Measurements from ENCODE around the gene RPEL1. TPM values are rescaled to one million over a fixed set of nuclear protein-coding genes. Genes with fewer than 3 reads are reported as not detected.
"Not testable (repeated sequence)": the region's sequence is repeated elsewhere in the genome, so short reads cannot be mapped to it uniquely, and the experiment has no call there.

RPEL1 gene
- not detected in 2 replicates for total RNA-seq

DNA sequence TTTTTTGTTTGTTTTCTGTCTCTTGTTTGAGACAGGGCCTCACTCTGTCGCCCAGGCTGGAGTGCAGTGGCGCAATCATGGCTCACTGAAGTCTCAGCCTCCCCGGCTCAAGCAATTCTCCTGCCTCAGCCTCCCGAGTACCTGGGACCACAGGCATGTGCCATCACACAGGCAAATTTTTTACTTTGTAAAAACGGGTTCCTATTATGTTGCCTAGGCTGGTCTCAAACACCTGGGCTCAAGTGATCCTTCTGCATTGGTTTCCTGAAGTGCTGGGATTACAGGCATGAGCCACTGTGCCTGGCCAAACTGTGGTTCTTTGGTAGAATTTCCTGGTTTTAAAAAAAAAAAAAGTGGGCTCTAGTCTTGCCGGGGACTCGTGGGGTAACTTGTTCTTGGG lies at the start of gene RPEL1:
RPEL1 (plus strand) TSS at position 301 of the 400 bp plus-strand sequence. CDS start 110 bp downstream, outside the sequence.
- not testable (repeated sequence) for H3K4me3 Mint-ChIP-seq; H3K27ac Mint-ChIP-seq; H3K36me3 Mint-ChIP-seq (ENCODE audit: low read depth); DNase-seq; H3K9me3 Mint-ChIP-seq
- intact Hi-C loops (cut with micrococcal nuclease), result loop anchor here (10.0 kb wide), 1 partner anchor 151 kb away; no protein-coding TSS in a partner anchor
- Mint-ChIP-seq H3K4me1 (peaks cover 14% of the 10 kb centered on the region), H3K27me3 (peaks cover 18% of the 10 kb centered on the region)

DNA sequence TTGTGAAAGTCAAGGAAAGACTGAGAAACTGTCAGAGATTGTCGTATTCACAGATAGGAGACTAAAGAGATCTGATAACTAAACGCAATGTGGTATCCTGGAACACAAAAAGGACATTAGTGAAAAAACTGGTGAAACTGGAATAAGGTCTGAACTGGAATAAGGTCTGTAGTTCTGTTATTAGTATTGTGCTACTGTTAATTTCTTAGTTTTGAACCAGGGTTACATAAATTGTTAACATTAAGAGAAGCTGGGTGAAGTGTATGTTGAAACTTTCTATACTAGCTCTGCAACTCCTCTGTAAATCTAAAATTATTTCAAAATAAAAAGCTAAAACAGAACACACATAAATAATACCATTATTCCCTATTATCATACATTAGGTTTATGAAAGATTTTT lies 49.2 kb upstream of the RPEL1 start:
- H3K27me3 Mint-ChIP-seq, result no peaks in the 10 kb centered on the region
- H3K4me3 Mint-ChIP-seq, result no peak overlapping the region
- peaks cover 5% of the 10 kb centered on the region for H3K36me3 Mint-ChIP-seq (ENCODE audit: low read depth)
- H3K9me3 Mint-ChIP-seq, result no peaks in the 10 kb centered on the region
- no peak overlapping the region for H3K27ac Mint-ChIP-seq
- H3K4me1 Mint-ChIP-seq, result peaks cover 20% of the 10 kb centered on the region
- intact Hi-C loops (cut with micrococcal nuclease), result loop anchor here (10.0 kb wide), 2 partner anchors 62 to 168 kb away; partner anchors contain the start of gene TAF5
- no peak for DNase-seq

DNA sequence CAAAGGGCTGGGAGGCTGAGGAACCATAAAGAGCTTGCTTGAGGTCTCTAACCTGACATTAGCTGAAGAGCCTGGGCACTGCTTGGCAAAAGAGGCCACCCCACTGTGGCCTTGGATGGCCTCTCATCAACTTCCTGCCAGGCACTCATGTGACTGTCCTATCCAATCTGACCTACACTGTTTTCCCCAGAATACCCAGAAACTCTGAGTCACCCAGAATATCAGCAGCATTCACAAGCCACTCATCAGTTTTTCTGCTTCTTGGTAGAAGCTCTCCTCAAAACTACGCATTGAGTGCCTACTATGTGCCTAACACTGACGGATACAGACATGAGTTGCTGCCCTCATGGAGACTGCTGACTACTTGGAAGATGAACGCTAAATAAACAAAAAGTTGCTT lies 48.5 kb upstream of the RPEL1 start:
- no peaks in the 10 kb centered on the region for H3K27me3 Mint-ChIP-seq
- peak overlapping the region; percentile 57 for H3K4me3 Mint-ChIP-seq
- H3K36me3 Mint-ChIP-seq (ENCODE audit: low read depth), result peaks cover under 1% of the 10 kb centered on the region
- H3K9me3 Mint-ChIP-seq, result no peaks in the 10 kb centered on the region
- intact Hi-C loops (cut with micrococcal nuclease), result loop anchor here (1.0 to 10.0 kb wide), 3 partner anchors 44 to 168 kb away; partner anchors contain the start of gene TAF5
- DNase-seq, result peak; percentile 66
- H3K27ac Mint-ChIP-seq, result peak overlapping the region; percentile 76
- peaks cover 16% of the 10 kb centered on the region for H3K4me1 Mint-ChIP-seq

DNA sequence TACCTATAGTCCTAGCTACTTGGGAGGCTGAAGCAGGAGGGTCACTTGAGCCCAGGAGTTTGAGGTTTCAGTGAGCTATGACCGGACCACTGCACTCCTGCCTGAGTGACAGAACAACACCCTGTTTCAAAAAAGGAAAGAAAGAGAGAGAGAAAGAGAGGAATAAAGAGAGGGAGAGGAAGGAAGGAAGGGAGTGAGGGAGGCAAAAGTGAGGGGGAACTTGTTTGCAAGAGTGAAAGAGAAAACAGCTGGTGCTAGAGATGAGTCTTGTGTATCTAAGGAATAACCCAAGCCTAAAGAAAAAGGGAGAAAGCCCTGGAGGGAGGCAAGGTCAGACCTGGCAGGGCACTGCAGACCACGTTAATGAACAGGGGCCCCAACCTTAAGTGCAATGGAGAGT lies 47.8 kb upstream of the RPEL1 start:
- H3K4me3 Mint-ChIP-seq, result no peak overlapping the region
- no peaks in the 10 kb centered on the region for H3K9me3 Mint-ChIP-seq
- H3K36me3 Mint-ChIP-seq (ENCODE audit: low read depth), result no peaks in the 10 kb centered on the region
- H3K27me3 Mint-ChIP-seq, result no peaks in the 10 kb centered on the region
- H3K27ac Mint-ChIP-seq, result peak overlapping the region; percentile 43
- intact Hi-C loops (cut with micrococcal nuclease), result loop anchor here (1.0 to 10.0 kb wide), 3 partner anchors 43 to 167 kb away; partner anchors contain the start of gene TAF5
- no peak for DNase-seq
- peaks cover 16% of the 10 kb centered on the region for H3K4me1 Mint-ChIP-seq

DNA sequence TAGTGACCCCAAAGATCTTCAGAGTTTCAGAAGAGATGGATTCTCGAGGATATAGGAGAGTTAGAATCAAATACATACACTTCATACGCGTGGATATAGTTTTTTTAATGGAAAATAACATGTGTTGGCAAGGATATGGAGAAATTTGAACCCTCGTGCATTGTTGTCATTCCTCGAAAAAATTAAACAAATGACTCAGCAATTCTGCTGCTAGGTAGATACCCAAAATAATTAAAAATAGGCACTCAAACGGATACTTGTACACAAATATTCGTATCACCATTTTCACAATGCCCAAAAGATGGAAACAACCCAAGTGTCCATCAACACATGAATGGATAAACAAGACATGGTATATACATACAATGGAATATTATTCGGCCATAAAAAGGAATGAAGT lies 47.0 kb upstream of the RPEL1 start:
- H3K9me3 Mint-ChIP-seq, result no peaks in the 10 kb centered on the region
- H3K4me1 Mint-ChIP-seq, result peaks cover 11% of the 10 kb centered on the region
- no peak overlapping the region for H3K27ac Mint-ChIP-seq
- H3K27me3 Mint-ChIP-seq, result no peaks in the 10 kb centered on the region
- no peak overlapping the region for H3K4me3 Mint-ChIP-seq
- H3K36me3 Mint-ChIP-seq (ENCODE audit: low read depth), result no peaks in the 10 kb centered on the region
- no peak for DNase-seq
- intact Hi-C loops (cut with micrococcal nuclease), result loop anchor here (10.0 kb wide), 2 partner anchors 64 to 166 kb away; partner anchors contain the start of gene TAF5

DNA sequence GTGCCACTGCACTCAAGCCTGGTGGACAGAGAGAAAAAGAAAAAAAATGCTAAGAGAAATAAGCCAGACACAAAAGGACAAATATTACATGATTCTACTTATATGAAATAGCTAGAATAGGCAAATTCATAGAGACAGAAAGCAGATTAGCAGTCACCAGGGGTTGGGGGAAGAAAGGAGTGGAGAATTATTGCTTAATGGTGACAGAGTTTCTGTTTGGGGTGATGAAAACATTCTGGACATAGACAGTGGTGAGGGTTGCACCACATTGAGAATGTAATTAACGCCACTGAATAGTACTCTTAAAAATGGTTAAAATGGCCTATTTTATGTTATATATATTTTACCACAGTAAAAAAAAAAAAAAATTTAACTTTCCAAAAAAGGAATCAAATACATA lies 46.2 kb upstream of the RPEL1 start:
- H3K27ac Mint-ChIP-seq, result no peak overlapping the region
- no peaks in the 10 kb centered on the region for H3K9me3 Mint-ChIP-seq

DNA sequence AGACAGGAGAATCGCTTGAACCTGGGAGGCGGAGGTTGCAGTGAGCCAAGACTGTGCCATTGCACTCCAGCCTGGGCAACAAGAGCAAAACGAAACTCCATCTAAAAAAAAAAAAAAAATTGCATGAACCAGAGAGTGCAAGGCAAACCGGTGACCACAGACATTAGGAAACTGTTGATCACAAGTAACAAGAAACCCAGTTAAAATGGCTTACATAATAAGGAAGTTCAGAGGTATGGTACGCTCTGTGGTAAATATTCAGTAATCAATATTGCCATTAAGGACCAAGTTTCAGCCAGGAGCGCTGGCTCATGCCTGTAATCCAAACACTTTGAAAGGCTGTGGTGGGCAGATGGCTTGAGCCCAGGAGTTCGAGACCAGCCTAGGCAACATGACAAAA lies 43.4 kb upstream of the RPEL1 start:
- intact Hi-C loops (cut with micrococcal nuclease), result no loop called here
- no peak for DNase-seq
- Mint-ChIP-seq H3K27me3 (peaks cover 4% of the 10 kb centered on the region), H3K36me3 (ENCODE audit: low read depth) (no peaks in the 10 kb centered on the region), H3K27ac (no peak overlapping the region), H3K4me1 (peaks cover 7% of the 10 kb centered on the region), H3K4me3 (no peak overlapping the region), H3K9me3 (no peaks in the 10 kb centered on the region)

More for the DNA sequence above, 46.2 kb upstream of the RPEL1 start:
- intact Hi-C loops (cut with micrococcal nuclease), result loop anchor here (10.0 kb wide), 2 partner anchors 65 to 165 kb away; partner anchors contain the start of gene TAF5
- Mint-ChIP-seq H3K4me1 (peaks cover 10% of the 10 kb centered on the region), H3K4me3 (no peak overlapping the region), H3K27me3 (no peaks in the 10 kb centered on the region), H3K36me3 (ENCODE audit: low read depth) (no peaks in the 10 kb centered on the region)
- DNase-seq, result no peak

DNA sequence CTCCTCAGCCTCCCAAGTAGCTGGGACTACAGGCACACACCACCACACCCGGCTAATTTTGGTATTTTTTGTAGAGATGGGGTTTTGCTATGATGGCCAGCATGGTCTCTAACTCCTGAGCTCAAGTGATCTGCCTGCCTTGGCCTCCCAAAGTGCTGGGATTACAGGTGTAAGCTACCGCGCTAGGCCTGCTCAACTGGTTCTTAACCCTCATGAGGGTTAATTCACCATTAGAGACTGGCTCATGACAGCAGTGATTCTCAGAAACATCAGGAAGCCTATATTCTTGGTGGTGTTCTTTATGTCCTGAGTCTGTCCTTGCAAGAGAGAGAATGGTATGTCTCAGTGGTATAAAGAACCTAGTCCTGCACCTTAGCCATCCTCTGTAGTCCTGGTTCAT lies 42.2 kb upstream of the RPEL1 start:
- Mint-ChIP-seq H3K9me3 (no peaks in the 10 kb centered on the region), H3K36me3 (ENCODE audit: low read depth) (no peaks in the 10 kb centered on the region)
- DNase-seq, result no peak

DNA sequence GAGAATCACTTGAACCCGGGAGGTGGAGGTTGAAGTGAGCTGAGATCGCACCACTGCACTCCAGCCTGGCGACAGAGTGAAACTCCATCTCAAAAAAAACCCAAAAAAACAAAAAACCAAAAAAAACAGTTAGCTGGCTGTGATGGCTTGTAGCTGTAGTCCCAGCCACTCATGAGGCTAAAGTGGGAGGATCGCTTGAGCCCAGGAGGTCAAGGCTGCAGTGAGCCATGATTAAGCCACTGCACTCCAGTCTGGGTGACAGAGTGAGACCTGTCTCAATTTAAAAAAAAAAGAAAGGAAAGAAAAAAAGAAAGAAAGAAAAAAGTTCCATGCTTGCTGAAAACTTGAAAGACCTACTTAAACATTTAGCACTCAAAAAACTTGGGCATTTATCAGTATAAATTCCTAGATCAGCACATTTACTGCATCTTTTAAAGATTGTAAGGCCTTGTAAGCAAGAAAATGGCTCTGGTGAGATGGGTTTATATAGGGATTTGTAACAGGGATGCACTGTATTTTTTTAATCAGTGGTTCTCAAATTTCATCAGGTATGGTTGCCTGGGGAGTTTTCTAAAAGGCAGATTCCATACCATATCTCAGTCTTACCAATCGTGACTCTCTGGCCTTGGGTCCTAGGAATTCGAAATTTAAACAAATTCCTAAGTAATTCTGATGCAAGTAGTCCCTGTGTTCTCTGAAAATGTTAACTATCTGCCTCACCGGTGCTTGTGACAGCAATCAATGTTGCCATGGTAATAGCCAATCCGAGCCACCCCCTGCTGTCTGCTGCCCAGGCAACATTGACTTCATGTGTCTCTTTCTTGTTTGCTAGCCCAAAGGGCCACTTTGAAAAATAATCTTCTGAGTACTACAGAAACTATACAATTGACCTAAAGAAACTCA lies 41.1 kb upstream of the RPEL1 start:
- no peak for DNase-seq
- no peak overlapping the region for H3K4me3 Mint-ChIP-seq
- no peaks in the 10 kb centered on the region for H3K36me3 Mint-ChIP-seq (ENCODE audit: low read depth)
- H3K9me3 Mint-ChIP-seq, result no peaks in the 10 kb centered on the region
- H3K27ac Mint-ChIP-seq, result no peak overlapping the region
- intact Hi-C loops (cut with micrococcal nuclease), result no loop called here
- no peaks in the 10 kb centered on the region for H3K4me1 Mint-ChIP-seq
- peaks cover 4% of the 10 kb centered on the region for H3K27me3 Mint-ChIP-seq

More for the DNA sequence above, 42.2 kb upstream of the RPEL1 start:
- H3K4me1 Mint-ChIP-seq, result no peaks in the 10 kb centered on the region
- H3K27ac Mint-ChIP-seq, result no peak overlapping the region
- intact Hi-C loops (cut with micrococcal nuclease), result no loop called here
- H3K27me3 Mint-ChIP-seq, result peaks cover 4% of the 10 kb centered on the region
- H3K4me3 Mint-ChIP-seq, result no peak overlapping the region

DNA sequence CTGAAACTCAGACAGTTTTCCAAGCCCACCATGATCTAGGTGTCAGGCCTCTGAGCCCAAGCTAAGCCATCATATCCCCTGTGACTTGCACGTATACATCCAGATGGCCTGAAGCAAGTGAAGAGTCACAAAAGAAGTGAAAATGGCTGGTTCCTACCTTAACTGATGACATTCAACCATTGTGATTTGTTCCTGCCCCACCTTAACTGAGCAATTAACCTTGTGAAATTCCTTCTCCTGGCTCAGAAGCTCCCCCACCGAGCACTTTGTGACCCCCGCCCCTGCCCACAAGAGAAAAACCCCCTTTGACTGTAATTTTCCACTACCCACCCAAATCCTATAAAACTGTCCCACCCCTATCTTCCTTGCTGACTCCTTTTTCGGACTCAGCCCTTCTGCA lies 40.3 kb upstream of the RPEL1 start:
- H3K27ac Mint-ChIP-seq; intact Hi-C loops (cut with micrococcal nuclease); DNase-seq; H3K27me3 Mint-ChIP-seq; H3K4me3 Mint-ChIP-seq; H3K36me3 Mint-ChIP-seq (ENCODE audit: low read depth); H3K9me3 Mint-ChIP-seq; H3K4me1 Mint-ChIP-seq: not testable (repeated sequence)

DNA sequence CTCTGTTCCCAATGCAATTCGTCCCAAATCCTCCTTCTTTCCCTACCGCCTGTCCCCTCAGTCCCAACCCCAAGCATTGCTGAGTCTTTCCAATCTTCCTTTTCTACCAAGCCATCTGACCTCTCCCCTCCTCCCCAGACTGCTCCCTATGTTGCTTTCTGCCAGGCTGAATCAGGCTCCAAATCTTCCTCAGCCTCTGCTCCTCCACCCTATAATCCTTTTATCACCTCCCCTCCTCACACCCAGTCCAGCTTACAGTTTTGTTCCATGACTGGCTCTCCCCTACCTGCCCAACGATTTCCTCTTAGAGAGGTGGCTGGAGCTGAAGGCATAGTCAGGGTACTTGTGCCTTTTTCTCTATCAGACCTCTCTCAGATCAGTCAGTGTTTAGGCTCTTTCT lies 39.0 kb upstream of the RPEL1 start:
- H3K9me3 Mint-ChIP-seq; H3K4me1 Mint-ChIP-seq; H3K36me3 Mint-ChIP-seq (ENCODE audit: low read depth); H3K27ac Mint-ChIP-seq; H3K27me3 Mint-ChIP-seq; intact Hi-C loops (cut with micrococcal nuclease); DNase-seq; H3K4me3 Mint-ChIP-seq: not testable (repeated sequence)

DNA sequence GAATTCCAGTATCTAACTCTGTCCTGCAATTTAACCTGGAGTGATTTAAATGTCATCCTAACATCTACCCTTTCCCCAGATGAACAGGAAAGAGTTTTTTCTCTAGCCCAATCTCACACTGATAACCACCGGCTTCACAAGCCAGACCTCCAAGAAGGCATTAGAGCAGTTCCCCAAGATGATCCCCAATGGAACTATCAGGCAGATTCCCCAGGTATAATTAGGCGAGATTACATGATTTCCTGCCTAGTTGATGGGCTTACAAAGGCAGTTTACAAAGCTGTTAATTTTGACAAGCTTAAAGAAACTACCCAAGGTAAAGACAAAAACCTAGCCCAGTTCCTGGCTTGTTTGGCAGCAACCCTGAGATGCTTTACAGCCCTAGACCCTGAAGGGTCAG lies 38.5 kb upstream of the RPEL1 start:
- intact Hi-C loops (cut with micrococcal nuclease), result no loop called here
- Mint-ChIP-seq H3K27ac (no peak overlapping the region), H3K9me3 (peaks cover 3% of the 10 kb centered on the region), H3K27me3 (peaks cover 4% of the 10 kb centered on the region), H3K4me3 (no peak overlapping the region), H3K36me3 (ENCODE audit: low read depth) (no peaks in the 10 kb centered on the region), H3K4me1 (no peaks in the 10 kb centered on the region)
- DNase-seq, result no peak

DNA sequence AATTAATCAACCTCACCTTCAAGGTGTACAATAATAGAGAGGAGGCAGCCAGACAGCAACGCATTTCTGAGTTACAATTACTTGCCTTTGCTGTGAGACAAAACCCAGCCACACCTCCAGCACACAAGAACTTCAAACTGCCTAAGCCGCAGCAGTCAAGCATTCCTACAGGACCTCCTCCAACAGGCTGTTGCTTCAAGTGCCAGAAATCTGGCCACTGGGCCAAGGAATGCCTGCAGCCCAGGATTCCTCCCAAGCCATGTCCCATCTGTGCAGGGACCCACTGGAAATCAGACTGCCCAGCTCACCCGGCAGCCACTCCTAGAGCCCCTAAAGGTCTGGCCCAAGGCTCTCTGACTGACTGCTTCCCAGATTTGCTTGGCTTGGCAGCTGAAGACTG lies 38.0 kb upstream of the RPEL1 start:
- H3K4me1 Mint-ChIP-seq; intact Hi-C loops (cut with micrococcal nuclease); H3K4me3 Mint-ChIP-seq; H3K27ac Mint-ChIP-seq; H3K27me3 Mint-ChIP-seq; DNase-seq; H3K36me3 Mint-ChIP-seq (ENCODE audit: low read depth); H3K9me3 Mint-ChIP-seq: not testable (repeated sequence)

DNA sequence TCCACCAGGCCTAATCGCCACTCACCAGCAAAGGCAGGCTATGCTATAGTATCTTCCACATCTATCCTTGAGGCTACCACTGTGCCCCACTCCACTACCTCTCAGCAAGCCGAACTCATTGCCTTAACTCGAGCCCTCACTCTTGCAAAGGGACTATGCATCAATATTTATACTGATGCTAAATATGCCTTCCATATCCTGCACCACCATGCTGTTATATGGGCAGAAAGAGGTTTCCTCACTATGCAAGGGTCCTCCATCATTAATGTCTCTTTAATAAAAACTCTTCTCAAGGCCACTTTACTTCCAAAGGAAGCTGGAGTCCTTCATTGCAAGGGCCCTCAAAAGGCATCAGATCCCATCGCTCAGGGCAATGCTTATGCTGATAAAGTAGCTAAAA lies 35.4 kb upstream of the RPEL1 start:
- H3K4me1 Mint-ChIP-seq; H3K27ac Mint-ChIP-seq; H3K4me3 Mint-ChIP-seq; H3K27me3 Mint-ChIP-seq; intact Hi-C loops (cut with micrococcal nuclease); DNase-seq; H3K9me3 Mint-ChIP-seq; H3K36me3 Mint-ChIP-seq (ENCODE audit: low read depth): not testable (repeated sequence)
